ENCODE measurements around the gene IL12RB1. TPM values are rescaled to one million over a fixed set of nuclear protein-coding genes. Genes with fewer than 3 reads are reported as not detected.

Gene IL12RB1
- not detected in 2 replicates for total RNA-seq

DNA sequence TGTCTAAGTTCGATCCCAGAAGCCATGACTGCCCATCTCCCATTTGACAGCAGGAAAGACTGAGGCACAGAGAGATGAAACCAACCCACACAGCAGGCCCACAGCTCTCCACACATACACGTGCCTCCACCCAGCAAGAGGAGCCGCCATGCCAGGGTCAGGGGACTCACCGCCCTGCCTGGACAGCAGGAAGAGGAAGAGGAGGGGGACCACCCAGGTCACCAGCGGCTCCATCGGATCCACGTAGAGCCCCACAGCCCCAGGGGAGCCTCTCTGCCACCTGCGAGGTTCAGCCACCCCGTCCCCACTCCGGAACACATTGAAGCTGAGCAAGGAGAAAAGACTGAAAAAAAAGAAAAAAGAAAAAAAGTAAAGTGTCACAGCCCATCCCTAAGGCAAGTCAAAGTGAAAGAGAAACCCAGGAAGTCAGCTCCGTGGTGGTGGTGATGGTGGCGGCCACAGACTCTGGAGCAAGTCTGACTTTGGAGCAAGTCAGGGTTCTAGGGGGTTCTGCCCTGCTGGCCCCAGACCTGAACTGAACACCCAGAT is at the start of gene IL12RB1:
IL12RB1 (minus strand) TSS at position 345 of the 549 bp plus-strand sequence; CDS start at position 234, 111 bp downstream.

DNA sequence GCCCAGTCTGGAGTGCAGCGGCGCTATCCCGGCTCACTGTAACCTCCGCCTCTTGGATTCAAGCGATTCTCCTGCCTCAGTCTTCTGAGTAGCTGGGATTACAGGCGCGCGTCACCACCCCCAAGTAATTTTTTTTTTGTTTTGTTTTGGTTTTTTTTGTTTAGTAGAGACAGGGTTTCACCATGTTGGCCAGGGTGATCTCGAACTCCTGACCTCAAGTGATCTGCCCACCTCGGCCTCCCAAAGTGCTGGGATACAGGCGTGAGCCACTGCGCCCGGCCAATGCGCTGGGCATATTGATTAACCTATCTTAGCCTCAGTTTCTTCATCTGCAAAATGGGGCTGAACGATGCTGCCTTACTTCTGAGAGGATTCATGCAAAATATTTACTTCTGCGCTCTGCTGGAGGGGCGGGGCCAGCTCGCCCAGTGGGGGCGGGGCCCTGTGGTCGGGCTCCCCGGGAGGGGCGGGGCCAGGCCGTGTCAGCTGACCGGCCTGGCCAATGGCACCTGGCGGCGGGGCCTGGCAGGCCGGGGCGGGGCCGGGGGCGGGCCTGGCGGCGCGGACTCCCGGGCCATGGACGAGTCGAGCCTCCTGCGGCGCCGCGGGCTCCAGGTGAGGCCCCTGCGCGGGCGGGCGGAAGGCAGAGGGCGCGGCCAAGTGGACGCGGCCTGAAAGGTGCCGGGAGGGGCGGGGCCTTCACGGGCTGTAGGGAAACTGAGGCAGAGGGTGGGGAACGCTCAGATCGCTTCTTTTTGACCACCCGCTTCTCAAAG is 10.7 kb upstream of the IL12RB1 start, which contains the start of gene MAST3:
MAST3 (plus strand) TSS at position 562 of the 776 bp plus-strand sequence; CDS start at position 577, 15 bp downstream.

Other genes with a start within 250 kb of the IL12RB1 start
- gene JAK3, start 239.0 kb downstream of the IL12RB1 start, total RNA-seq, result 6.0 and 10.6 TPM in 2 replicates
- gene RPL18A, start 227.0 kb downstream of the IL12RB1 start, total RNA-seq, result 1,286 and 1,916 TPM in 2 replicates
- under 0.01 TPM in 1 of 2 replicates, not detected in the other for gene SLC5A5, start 215.0 kb downstream of the IL12RB1 start, total RNA-seq
- 16.9 and 44.1 TPM in 2 replicates for gene CCDC124, start 153.9 kb downstream of the IL12RB1 start, total RNA-seq
- gene KCNN1, start 119.8 kb downstream of the IL12RB1 start, total RNA-seq, result not detected in 2 replicates
- gene ARRDC2, start 78.8 kb downstream of the IL12RB1 start, total RNA-seq, result 6.8 and 9.0 TPM in 2 replicates
- gene MAST3, start 10.8 kb upstream of the IL12RB1 start, total RNA-seq, result 1.6 TPM in 2 replicates
- 34.9 and 72.3 TPM in 2 replicates for gene PIK3R2, start 66.2 kb upstream of the IL12RB1 start, total RNA-seq
- gene IFI30, start 86.9 kb upstream of the IL12RB1 start, total RNA-seq, result 7.9 and 22.0 TPM in 2 replicates
- gene MPV17L2, start 106.3 kb upstream of the IL12RB1 start, total RNA-seq, result 5.1 and 14.3 TPM in 2 replicates
- 0.79 and 1.5 TPM in 2 replicates for gene RAB3A, start 117.1 kb upstream of the IL12RB1 start, total RNA-seq
- gene PDE4C, start 139.5 kb upstream of the IL12RB1 start, total RNA-seq, result under 0.01 and 0.22 TPM in 2 replicates
- 2.5 and 3.5 TPM in 2 replicates for gene IQCN, start 187.5 kb upstream of the IL12RB1 start, total RNA-seq
- gene JUND, start 194.7 kb upstream of the IL12RB1 start, total RNA-seq, result 213 and 219 TPM in 2 replicates
- gene LSM4, start 236.1 kb upstream of the IL12RB1 start, total RNA-seq, result 152 and 205 TPM in 2 replicates